Hypothalamus (tissue), 51 donors: ENCODE data around the gene BGN.

Source experiments
- DNase-seq, 51 donors: peaks; one replicate each; lab custom pipeline; 2025; lab: John Stamatoyannopoulos, UW

BGN gene

DNA sequence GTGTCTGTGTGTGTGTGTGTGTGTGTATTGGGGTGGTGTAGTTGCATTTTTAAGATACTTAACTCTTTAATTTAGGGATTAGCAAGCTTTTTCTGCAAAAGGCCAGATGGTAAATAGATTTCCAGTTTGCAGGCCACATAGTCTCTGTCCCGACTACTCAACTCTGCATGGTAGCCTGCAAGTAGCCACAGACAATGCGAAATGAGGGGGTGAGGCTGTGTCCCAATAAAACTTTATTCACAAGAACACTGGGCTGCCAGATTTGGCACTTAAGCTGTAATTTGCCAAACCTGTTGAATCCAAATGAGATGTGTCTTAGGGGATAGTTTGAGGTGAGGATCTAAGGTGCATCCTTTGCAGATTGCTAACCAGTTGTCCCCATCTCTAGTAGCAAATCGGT is 29.5 kb downstream of the BGN start:
- no peak for DNase-seq

DNA sequence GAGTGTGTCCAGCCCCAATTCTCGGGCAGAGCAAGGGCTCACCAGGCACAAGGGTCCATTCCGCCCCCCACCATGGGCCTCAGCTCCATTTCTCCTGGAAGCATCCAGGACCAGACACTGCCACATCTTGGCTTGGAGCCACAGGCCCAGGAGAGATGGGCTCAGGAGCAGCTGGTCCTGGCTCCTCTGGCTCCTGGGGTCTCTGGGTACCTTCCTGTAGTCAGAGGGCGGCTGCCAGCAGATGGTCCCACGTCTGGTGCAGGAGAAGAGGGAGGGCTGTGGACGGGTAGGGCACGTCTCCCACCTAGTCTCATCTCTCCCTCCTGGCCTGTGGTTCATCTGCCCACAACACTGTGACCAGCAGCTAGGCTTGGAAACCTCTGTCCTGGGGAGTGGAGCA is 30.7 kb downstream of the BGN start:
- DNase-seq: no peak

DNA sequence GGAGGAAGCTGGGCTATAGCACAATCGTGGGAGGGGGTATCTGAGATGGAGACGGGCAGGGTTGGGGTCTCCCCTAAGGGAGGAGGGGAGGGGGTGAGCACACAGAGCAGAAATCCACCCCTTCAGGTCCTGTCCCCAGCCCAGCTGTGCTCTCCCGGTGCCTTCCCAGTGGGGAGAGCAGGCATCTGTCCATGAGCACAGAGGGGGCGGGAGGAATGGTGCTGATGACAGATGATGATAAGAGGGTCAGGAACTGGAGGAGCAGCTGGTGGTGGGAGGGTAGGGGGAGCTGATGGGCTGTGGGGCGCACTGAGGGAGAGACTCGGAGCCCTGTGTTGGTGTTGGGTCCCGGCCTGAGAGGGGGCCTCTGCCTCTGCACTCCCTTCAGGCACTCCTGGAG is 31.3 kb downstream of the BGN start:
- no peak for DNase-seq

DNA sequence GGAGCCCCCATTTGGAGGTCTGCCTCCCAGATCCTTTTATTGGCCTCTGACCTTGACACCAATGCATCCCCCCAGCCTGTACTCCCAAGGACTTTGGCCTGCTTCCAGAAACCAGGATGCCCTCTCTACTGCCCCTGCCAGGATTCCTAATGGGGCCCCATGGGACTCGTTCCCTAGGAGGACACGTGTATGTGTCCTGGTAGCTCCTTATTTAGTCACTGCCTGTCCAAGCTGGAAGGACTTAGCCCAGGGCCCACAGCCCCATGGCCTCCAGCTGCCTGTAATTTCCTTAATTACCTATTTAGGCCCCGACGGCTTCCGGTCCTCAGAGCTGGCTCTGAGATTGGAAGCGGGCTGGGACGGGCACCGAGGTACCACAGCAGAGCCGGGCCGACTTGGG is 32.0 kb downstream of the BGN start:
- no peak for DNase-seq

DNA sequence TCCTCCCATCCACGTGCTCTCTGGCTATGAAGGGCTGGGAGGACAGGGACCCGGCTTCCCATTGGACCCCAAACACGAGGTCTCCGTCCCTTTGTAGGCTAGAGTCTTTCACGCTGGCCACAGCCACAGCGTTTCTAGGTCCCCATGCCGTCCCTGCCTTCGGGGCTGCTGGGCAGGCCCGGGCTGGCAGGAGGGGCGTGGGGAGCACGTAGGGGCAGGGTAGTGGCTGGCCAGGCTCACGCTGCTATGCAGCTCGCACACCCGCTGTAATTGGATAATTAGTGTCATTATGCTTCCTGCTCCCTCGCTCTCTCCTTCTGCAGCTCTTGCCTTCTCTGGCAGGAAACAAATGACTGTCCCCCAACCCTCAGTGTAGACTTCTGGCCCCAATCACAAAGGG is 32.4 kb downstream of the BGN start:
- no peak for DNase-seq

DNA sequence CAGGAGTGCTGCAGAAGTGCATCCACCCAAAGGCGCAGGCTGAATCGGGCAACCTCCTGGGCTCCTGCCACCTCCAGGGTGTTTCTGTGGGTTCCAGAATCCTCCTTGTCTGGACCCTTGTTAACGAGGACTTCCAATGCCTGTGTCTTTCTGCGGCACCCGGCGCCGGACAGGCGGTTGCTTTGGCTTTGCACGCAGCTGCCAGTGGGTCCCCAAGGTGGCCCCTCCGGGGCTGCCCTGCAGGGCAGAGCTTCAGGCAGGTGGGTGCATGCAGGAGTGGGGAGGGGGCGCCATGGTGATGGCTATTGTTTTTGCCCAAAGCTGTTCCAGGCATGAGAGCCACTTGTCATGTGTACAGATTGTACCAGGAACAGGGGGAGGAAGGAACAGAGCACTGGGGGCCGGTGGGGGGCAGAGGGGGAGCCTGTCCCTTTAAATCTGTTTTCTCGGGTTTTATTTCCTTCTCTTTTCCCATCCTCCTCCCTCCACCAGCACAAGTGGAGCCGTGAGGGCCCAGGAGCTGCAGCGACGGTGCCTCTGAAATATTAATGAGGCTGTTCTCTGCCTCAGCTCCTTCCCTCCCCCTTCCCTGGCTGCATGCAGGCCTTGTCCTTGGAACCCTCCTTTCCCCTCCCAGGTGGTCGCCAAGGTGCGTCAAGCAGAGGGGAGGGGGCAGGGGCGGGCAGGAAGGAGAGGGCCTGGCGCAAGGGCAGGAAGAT is 35.8 kb downstream of the BGN start:
- DNase-seq: peak in 6 of 51 donors; percentile 2 to 24 (median 8)

DNA sequence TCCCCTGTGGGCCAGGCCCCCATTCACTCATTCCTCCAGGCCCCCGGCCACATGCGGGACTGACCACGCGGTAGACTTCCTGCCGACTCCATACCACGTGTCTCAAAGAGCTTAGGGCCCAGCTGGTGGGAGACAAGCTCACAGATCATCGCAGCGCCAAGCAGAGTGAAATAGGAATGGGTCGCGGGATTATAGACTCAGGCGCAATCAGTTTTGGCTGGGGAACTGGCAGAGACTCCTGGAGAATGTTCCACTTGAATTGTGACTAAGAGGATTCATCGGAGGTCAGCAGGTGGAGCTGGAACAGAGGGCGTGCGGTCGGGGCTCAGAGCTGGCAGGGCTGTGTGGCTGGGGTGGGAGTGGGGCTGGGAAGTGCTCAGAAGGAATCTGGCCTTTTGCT is 38.3 kb downstream of the BGN start:
- DNase-seq: no peak

DNA sequence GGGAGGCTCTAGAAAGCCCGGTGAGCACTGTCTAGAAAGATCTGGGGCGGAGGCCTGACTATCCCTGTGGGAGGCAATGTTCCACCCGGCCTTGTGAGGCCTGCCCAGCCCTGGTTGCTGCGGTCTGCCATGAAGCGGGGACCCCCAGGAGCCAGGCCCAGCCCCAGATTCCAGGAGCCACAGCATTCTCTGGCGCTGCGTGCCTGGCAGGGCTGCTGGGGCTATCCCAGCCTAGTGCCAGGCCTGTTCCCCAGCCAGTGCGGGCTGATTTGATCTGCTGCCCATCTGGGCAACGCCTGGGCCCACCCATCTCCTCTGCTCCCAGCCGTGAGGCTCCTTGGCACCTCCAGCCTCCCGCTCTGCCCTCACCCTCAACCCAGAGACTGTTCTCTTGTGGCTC is 42.3 kb downstream of the BGN start:
- DNase-seq: no peak

DNA sequence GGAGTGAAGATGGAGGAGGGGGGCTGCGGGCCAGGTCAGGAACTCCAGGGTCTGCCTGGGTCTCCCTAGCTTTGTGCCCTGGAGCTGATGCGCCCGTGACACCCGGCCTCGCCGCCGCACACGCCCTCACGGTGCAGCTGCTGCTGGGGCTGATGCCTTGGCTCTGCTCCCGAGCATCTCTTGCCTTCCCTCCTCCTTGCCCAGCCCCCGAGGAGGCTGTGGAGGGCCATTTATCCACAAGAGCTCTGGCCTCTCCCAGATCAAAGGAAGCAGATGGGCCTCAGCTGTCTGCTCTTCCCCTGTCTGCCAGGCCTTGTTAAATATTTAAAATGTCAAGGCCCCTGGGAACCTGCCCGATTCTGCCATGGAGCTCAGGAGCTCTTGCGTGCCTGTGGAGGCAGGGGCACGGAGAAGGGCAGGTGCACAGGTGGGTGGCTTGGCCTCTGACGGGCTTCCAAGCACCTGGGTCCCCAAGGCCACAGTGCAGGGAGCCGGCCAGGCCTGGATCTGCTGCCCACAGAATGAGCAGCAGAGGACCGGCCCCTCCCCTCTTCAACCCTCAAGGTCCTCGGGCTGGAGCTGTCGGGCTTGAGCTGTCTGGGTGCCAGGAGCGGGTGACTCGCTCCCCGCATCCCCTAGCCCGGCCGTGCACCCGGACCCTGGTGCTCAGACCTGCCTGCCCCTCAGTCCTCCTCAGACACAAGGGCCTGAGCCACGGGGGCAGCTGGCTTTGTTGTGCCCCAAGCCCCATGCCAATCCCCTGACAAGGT is 42.9 kb downstream of the BGN start:
- DNase-seq: peak in 2 of 51 donors; percentile 5 to 8

DNA sequence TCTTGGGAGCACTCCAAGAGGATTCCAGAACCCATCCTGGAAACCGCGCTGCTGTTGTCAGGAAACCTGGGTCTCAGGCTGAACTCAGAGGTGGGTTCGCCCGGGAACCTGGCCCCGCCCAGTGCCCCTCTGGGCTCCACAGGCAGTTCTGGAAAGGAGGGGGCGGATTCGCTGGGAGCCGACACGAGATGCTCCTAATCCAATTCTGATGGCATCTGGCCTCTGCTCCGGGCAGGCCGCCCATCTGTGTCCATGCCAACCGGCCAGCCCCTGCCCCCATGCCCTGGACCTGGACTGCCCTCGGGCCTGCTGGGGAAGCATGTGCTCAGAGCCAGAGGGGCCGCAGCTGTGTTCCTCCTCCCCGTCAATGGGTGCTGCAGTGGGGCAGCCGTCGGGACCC is 43.6 kb downstream of the BGN start:
- DNase-seq: peak in 20 of 51 donors; percentile 1 to 44 (median 16)

DNA sequence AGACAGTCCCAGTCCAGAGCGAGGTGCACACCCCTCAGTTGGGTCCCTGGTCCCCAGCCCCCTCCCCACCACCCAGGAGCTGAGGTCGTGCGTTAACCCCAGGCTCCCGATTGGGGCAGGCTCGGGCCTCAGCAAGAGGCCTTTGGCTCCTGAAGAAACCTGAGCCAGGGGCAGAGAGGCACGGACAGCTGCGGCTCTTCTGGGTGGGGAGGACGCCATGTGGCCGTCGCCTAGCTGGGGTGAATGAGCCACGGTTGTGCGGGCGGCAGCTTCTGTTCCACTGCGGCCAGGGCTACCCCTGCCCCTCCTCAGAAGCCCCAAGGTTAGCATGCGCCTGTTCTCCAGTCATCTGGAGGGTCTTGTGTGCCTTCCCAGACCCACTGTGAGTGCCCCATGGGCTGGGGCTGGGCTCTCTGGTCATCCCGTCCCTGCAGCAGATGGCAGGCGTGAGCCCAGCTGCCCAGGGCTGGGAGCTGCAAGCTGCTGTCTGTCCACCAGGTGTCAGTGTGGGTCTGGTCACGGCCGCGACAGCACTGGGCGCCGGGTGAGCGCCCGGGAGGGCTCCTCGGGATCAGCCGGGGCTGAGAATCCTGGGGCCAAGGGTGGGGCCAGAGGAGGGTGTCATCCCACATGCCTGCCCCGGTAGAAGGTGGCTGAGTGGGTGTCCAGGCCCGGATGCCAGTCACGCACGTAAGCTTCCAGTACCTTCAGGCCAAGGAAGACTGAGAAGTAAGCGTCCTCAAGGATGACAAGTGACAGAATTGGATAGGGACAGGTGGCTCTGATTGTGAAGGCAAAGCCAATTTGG is 44.6 kb downstream of the BGN start:
- DNase-seq: peak in 49 of 51 donors; percentile 3 to 77 (median 38)

DNA sequence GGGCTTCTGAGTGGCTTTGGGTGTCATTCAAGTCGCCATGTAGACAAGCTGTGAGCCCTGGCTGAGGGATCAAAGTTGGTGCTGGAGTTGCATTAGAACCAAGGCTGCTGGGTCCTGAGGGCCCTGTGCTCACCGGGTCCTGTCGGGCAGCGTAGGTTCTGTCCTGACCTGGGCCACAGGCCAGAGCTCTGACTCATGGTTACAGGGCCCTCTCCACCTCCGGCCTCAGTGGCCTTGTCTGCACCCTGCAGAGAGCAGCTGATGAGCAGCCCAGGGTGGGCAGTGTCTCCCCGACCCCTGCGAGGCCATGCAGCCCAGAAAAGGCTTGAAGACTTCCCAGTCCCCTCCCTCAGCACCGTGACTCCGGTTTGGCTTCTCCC is 45.2 kb downstream of the BGN start:
- DNase-seq: no peak

DNA sequence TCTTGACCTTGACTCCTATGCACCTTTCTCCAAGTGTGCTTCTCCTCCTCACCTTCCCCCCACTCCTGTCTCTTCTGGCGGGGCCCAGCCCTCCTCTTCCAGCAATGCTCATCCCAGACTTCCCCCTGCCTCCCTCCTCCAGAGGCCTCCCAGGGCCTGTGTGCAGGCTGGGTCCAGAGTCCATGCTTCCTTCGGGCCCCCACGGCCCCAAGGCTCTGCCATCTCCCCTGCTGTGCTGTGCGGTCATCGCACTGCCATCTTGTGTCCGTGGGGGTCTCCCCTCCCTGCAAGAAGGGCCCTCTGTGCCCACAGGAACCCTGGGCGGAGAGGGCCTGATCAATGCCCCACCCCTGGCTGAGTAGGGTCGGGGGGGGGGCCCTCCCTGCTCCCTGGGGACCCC is 49.9 kb downstream of the BGN start:
- no peak for DNase-seq

DNA sequence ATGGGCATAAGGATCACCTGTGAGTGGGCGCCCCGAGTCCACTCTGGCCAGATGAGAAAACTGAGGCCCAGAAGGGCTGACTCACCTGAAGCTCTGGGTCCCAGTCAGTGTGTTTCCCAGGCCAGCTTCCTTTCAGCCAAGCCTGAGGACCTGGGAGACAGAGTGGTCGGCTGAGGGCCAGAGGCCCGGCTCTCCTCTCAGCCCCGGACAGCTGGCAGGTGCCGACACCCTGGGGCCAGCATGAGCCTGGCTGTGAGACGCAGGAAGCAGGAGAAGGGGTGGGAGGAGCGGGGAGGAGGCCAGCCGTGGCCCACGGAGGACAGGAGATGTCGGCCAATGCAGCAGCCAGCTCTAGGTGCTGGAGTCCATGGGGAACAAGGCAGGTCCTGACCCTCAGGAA is 51.6 kb downstream of the BGN start:
- no peak for DNase-seq

DNA sequence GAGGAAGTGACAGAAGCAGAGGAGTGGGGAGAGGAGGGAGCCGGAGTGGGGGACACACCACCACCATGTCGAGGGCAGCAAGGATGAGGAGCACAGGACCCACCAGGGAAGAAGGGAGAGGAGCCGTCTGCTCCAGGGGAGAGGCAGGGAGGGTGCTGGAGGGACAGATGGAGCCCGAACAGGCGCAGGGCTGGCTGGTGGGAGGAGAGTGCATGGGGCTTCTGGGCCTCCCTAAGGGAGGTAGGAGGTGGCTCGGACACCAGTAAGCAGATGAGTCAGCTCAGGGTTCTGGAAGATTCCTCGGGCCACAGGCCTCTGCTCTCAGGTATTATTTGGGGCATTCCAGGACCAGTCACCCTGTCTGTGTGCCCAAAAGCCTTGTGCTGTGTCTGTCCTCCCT is 52.4 kb downstream of the BGN start:
- DNase-seq: no peak

DNA sequence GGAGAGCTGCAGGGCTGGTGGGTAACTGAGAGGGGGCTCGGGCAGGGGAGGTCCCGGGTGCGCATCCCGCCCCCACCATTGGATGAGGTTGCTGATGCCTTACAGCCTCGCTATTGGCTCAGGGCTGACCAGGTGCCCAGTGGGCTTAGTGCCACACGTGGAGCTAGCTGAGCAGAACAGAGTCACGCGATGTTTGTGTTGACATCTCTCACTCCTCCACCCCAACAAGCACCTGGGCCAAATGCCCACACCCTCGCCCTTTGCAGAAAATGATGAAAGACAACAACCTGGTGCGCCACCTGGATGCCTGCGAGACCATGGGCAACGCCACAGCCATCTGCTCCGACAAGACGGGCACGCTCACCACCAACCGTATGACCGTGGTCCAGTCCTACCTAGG is 54.5 kb downstream of the BGN start:
- no peak for DNase-seq

DNA sequence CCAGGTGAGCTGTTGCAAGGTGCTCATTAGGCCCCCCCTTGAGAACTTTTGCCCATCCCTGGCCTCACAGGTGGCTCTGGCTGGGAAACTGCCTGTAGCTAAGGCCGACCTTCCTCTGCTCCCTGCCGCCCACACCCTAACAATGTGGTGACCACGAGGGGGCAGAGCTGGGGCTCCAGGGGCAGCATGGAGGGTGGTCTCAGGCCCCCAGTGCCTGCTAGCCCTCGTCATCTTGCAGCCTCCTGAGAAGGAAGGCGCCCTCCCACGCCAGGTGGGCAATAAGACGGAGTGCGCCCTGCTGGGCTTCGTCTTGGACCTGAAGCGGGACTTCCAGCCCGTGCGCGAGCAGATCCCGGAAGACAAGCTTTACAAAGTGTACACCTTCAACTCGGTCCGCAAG is 55.0 kb downstream of the BGN start:
- no peak for DNase-seq

DNA sequence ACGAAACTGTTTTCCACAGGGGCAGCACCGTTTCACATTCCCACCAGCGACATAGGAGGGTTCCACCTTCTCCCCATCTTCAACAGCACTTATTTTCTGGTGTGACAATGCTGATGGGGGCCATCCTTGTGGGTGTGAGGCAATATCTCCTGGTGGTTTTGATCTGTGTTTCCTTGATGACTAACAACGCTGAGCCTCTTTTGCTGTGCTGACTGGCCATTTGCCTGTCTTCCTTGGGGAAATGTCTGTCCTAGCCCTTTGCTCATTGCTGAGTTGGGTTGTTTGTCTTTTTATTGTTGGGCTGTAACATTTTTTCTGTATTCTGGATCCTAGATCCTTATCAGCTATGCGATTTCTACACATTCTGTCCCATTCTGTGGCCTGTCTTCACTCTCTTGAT is 56.4 kb downstream of the BGN start:
- DNase-seq: no peak

DNA sequence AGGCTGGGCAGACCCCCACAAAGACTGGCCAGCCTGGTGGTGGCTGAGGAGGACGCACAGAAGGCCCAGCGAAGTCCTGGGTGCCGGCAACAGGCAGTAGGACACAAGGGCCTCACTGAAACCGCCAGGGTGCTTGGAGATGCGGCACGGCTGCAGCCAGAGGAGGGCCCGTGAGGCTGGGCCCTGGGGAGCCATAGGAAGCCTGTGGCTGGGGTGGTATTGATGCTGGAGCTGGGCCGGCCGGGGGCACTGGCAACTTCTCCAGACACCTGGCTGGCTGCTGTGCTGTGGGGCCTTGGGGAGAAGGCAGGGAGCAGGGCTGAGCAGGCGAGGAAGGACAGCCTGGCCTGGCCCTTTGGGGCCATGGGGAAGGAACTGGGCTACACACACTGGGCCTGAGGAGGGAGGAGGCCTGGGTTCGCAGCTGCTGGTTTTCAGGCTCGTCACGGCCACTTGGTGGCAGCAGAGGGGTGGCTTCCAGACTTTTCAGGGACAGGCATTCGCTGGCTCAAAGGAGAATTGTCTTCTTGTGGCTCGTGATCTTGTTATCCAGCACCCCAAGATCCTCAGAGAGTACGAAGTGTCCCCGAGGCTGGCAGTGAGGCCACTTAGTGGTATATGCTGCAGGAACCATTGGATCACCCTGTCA is 59.9 kb downstream of the BGN start:
- peak in 49 of 51 donors; percentile 4 to 84 (median 60) for DNase-seq

DNA sequence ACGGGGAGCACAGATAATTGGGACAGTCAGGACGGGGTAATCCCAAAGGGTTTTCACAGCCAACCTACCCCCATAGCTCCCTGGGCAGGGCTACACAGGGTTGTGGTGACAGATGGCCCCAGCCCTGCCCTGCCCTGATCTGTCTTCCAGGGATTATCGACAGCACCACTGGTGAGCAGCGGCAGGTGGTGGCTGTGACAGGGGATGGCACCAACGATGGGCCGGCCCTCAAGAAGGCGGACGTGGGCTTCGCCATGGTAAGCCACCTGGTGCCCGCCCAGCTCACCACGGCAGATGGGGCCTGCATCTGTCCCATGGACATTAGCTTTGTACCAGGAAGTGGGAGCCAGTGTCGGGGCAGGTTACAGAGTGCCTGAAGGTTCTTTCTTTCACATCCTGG is 62.0 kb downstream of the BGN start:
- no peak for DNase-seq
